MM.1S (cell line): ENCODE measurements around the gene SRRM3.

Experiments used
- DNase-seq: peaks from one replicate; pipeline ENCODE4 v3.0.0-alpha.2; 2015
- H2AFZ ChIP-seq: fragments of 300-600 bp; sonication (generic); 2 replicates; pipeline ENCODE4 v1.6.0; 2016; ENCODE audit warnings: antibody characterized with exemption, low read length
- H3F3A ChIP-seq: fragments of 300-600 bp; sonication (generic); 2 replicates; pipeline ENCODE4 v1.6.1; 2016; ENCODE audit warnings: mild to moderate bottlenecking, antibody characterized with exemption, low read length, moderate library complexity, mixed read lengths; ENCODE audit not compliant: insufficient read depth
- H3K27ac ChIP-seq: fragments of 300-600 bp; sonication (generic); 2 replicates; pipeline ENCODE4 v1.5.1; 2016; ENCODE audit warnings: mild to moderate bottlenecking, low read length
- H3K27me3 ChIP-seq: fragments of 300-600 bp; sonication (generic); replicated peaks from 2 replicates; pipeline ENCODE4 v1.6.0; 2016; ENCODE audit warnings: low read length; ENCODE audit not compliant: insufficient read depth
- H3K36me3 ChIP-seq: fragments of 300-600 bp; sonication (generic); replicated peaks from 2 replicates; pipeline ENCODE4 v1.6.1; 2016; ENCODE audit warnings: mild to moderate bottlenecking, low read length, mixed read lengths; ENCODE audit not compliant: insufficient read depth
- H3K4me1 ChIP-seq: fragments of 300-600 bp; sonication (generic); 2 replicates; pipeline ENCODE4 v1.6.1; 2016; ENCODE audit warnings: low read length, mixed read lengths
- H3K4me2 ChIP-seq: fragments of 300-600 bp; sonication (generic); 2 replicates; pipeline ENCODE4 v1.6.0; 2016; ENCODE audit warnings: low read depth, low read length
- H3K4me3 ChIP-seq: fragments of 300-600 bp; sonication (generic); 2 replicates; pipeline ENCODE4 v1.5.1; 2016; ENCODE audit warnings: low read length, mixed read lengths
- H3K79me2 ChIP-seq: fragments of 300-600 bp; sonication (generic); 2 replicates; pipeline ENCODE4 v1.6.1; 2016; ENCODE audit warnings: mixed run types, low read length, mixed read lengths
- H3K9ac ChIP-seq: fragments of 300-600 bp; sonication (generic); 2 replicates; pipeline ENCODE4 v1.6.1; 2016; ENCODE audit warnings: low read length, mixed read lengths
- H3K9me2 ChIP-seq: fragments of 300-600 bp; sonication (generic); replicated peaks from 2 replicates; pipeline ENCODE4 v1.6.1; 2016; ENCODE audit warnings: mild to moderate bottlenecking, low read length, mixed read lengths; ENCODE audit not compliant: insufficient read depth
- H3K9me3 ChIP-seq: fragments of 300-600 bp; sonication (generic); replicated peaks from 2 replicates; pipeline ENCODE4 v1.6.1; 2016; ENCODE audit warnings: mild to moderate bottlenecking, low read length, mixed read lengths; ENCODE audit not compliant: insufficient read depth
- H4K20me1 ChIP-seq: fragments of 300-600 bp; sonication (generic); 2 replicates; pipeline ENCODE4 v1.6.1; 2016; ENCODE audit warnings: mild to moderate bottlenecking, low read length, moderate library complexity, mixed read lengths; ENCODE audit not compliant: insufficient read depth
- CTCF ChIP-seq: fragments of 300-600 bp; sonication (generic); IDR thresholded peaks from 2 replicates; pipeline ENCODE4 v1.5.1; 2016; ENCODE audit warnings: antibody characterized with exemption, low read length, mixed read lengths
- EZH2 ChIP-seq: fragments of 300-600 bp; sonication (generic); optimal IDR thresholded peaks from 2 replicates; pipeline ENCODE3; 2017; ENCODE audit warnings: low read depth, mild to moderate bottlenecking, antibody characterized with exemption, low read length, mixed read lengths
- EZH2phosphoT487 ChIP-seq: fragments of 300-600 bp; sonication (generic); IDR thresholded peaks from 2 replicates; pipeline ENCODE4 v1.6.1; 2018; ENCODE audit warnings: antibody characterized with exemption, low read length

The SRRM3 gene

GRCh38 chr7:76315364-76315763 is 113.7 kb downstream of the SRRM3 start:
- Histone ChIP-seq H3K9me3 (no peaks in the 10 kb centered on the region), H3K4me2 (no peak overlapping the region), H3K9ac (no peak overlapping the region), H3K27me3 (no peaks in the 10 kb centered on the region), H3F3A (peaks cover 22% of the 10 kb centered on the region), H4K20me1 (no peaks in the 10 kb centered on the region), H3K9me2 (no peaks in the 10 kb centered on the region), H3K36me3 (no peaks in the 10 kb centered on the region), H2AFZ (no peak overlapping the region), H3K4me1 (peaks cover 18% of the 10 kb centered on the region), H3K4me3 (no peak overlapping the region), H3K27ac (no peak overlapping the region), H3K79me2 (no peaks in the 10 kb centered on the region; the same call in 1 of the 2 replicates)
- TF ChIP-seq EZH2phosphoT487 (no peak), CTCF (no peak), EZH2 (no peak)
- no peak for DNase-seq

DNA sequence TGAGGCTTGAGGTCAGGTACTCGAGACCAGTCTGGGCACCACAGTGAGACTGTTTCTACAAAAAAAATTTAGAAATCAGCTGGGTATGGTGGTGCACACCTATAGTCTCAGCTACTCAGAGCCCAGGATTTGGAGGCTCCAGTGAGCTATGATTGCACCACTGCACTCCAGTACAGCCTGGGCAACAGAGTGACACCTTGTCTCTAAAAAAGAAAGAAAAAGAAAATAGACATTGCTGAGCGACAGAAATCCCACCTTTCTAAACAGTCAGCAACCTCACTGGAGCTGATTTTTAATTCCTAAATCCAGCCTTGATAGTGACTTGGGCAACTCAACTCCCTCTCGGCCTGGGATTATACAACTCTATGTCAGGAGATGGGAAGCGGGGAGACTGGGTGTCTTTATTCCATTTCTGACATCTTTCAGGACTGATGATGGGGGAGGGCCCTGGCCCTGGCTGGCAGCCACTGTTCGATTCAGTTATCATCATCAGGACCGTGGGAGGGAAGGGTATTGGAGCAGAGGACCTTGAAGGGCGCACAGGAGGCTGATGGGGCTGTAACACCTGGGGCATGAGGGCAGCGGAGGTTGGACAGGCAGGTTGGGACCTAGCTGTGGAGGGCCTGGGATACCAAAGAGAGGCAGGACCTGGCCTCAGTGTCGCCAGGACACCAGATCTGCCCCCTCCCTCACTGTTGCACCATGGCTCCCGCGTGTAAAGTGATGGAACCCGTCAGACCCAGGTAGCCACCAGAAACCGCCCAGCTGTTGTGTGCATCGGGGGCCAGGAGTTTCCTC is 115.5 kb downstream of the SRRM3 start:
- Histone ChIP-seq H3F3A (peaks cover 31% of the 10 kb centered on the region), H3K9me3 (no peaks in the 10 kb centered on the region), H4K20me1 (no peaks in the 10 kb centered on the region), H3K4me2 (peak overlapping the region; percentile 94), H3K4me3 (peak overlapping the region; percentile 89), H3K79me2 (no peaks in the 10 kb centered on the region; the same call in 1 of the 2 replicates), H3K9me2 (no peaks in the 10 kb centered on the region), H3K9ac (peak overlapping the region; percentile 53; the same call in 1 of the 2 replicates), H3K27ac (peak overlapping the region; percentile 95; the same call in 1 of the 2 replicates), H2AFZ (peak overlapping the region; percentile 96), H3K36me3 (no peaks in the 10 kb centered on the region), H3K27me3 (no peaks in the 10 kb centered on the region), H3K4me1 (peaks cover 18% of the 10 kb centered on the region)
- TF ChIP-seq EZH2 (no peak), CTCF (no peak)
- DNase-seq, result no peak

- H3K4me1 ChIP-seq, result peaks cover 18% of the 10 kb centered on the region
- H3K4me3 ChIP-seq, result peak overlapping the region; percentile 89
- peak overlapping the region; percentile 93 for H3K9ac ChIP-seq
- H4K20me1 ChIP-seq, result no peaks in the 10 kb centered on the region
- TF ChIP-seq EZH2 (no peak), EZH2phosphoT487 (no peak), CTCF (no peak)
- H3K4me2 ChIP-seq, result peak overlapping the region; percentile 94
- no peaks in the 10 kb centered on the region for H3K36me3 ChIP-seq
- H2AFZ ChIP-seq, result peak overlapping the region; percentile 96
- H3F3A ChIP-seq, result peaks cover 34% of the 10 kb centered on the region
- H3K9me2 ChIP-seq, result no peaks in the 10 kb centered on the region
- no peaks in the 10 kb centered on the region; the same call in 1 of the 2 replicates for H3K79me2 ChIP-seq
- no peaks in the 10 kb centered on the region for H3K27me3 ChIP-seq
- no peaks in the 10 kb centered on the region for H3K9me3 ChIP-seq
- peak; percentile 98 for DNase-seq
- peak overlapping the region; percentile 95 for H3K27ac ChIP-seq
Measured at GRCh38 chr7:76317782-76318487, 116.2 kb downstream of the SRRM3 start.
